Calu3 (cell line): ENCODE results near the gene KYAT1. TPM values are rescaled to one million over a fixed set of nuclear protein-coding genes. Genes with fewer than 3 reads are reported as not detected.

ENCODE experiments used
- BruUV-seq: library from RNA; stranded (reverse); fragments of 400-500 nt; replicated peaks from 2 replicates; lab custom pipeline; 2021; lab: Mats Ljungman, UMichigan
- CTCF ChIA-PET: fragments of 300-600 bp; sonication (Branson Sonifier 250); formaldehyde crosslinking; loops from one replicate; lab custom pipeline; 2022; ENCODE audit warnings: antibody characterized with exemption; lab: Charles Lee
- DNase-seq: peaks from one replicate; pipeline ENCODE4 v3.0.0; 2022
- H3K27ac Mint-ChIP-seq: one replicate; pipeline ENCODE4 v1.8.0; 2022; ENCODE audit warnings: mixed read lengths; ENCODE audit not compliant: unreplicated experiment
- H3K27me3 Mint-ChIP-seq: one replicate; pipeline ENCODE4 v1.8.0; 2022; ENCODE audit warnings: mixed read lengths; ENCODE audit not compliant: unreplicated experiment
- H3K36me3 Mint-ChIP-seq: one replicate; pipeline ENCODE4 v1.8.0; 2022; ENCODE audit warnings: mild to moderate bottlenecking, moderate library complexity, mixed read lengths; ENCODE audit not compliant: insufficient read depth, unreplicated experiment
- H3K4me1 Mint-ChIP-seq: one replicate; pipeline ENCODE4 v1.8.0; 2022; ENCODE audit warnings: mild to moderate bottlenecking, low read depth, mixed read lengths; ENCODE audit not compliant: unreplicated experiment
- H3K4me3 Mint-ChIP-seq: one replicate; pipeline ENCODE4 v1.8.0; 2022; ENCODE audit warnings: mild to moderate bottlenecking, low read depth, moderate library complexity, mixed read lengths; ENCODE audit not compliant: unreplicated experiment
- H3K9me3 Mint-ChIP-seq: one replicate; pipeline ENCODE4 v1.8.0; 2022; ENCODE audit warnings: low read depth, mixed read lengths; ENCODE audit not compliant: unreplicated experiment
- CTCF ChIP-seq: fragments of 200-600 bp; IDR thresholded peaks from one replicate; pipeline ENCODE4 v1.8.0; 2022; ENCODE audit warnings: antibody characterized with exemption; ENCODE audit not compliant: unreplicated experiment
- intact Hi-C: fragments of 100-400 bp; cut with micrococcal nuclease; formaldehyde crosslinking; loops from one replicate; pipeline ENCODE4 v1.10.0; 2022; ENCODE audit not compliant: unreplicated experiment
- total RNA-seq: library from RNA; stranded (reverse); gene quantifications from 2 replicates; pipeline ENCODE4 v1.2.3, GENCODE V29; 2022

The KYAT1 gene
- total RNA-seq, 1 experiment from 2014 or later = 4.1 TPM

GRCh38 chr9:128841694-128842492 is 39.9 kb downstream of the KYAT1 start:
- no peaks in the 10 kb centered on the region for H3K9me3 Mint-ChIP-seq
- no TSS peak for BruUV-seq
- TF ChIP-seq CTCF = no peak
- intact Hi-C loops = no loop called here
- CTCF ChIA-PET = interaction anchor here (0.7 kb wide), 1 partner anchor 74 kb away, joined by 6 read pairs; no protein-coding TSS in a partner anchor
- H3K27me3 Mint-ChIP-seq = no peaks in the 10 kb centered on the region
- H3K36me3 Mint-ChIP-seq = no peaks in the 10 kb centered on the region
- no peak overlapping the region for H3K27ac Mint-ChIP-seq
- H3K4me3 Mint-ChIP-seq = no peak overlapping the region
- H3K4me1 Mint-ChIP-seq = no peaks in the 10 kb centered on the region
- DNase-seq = no peak

- H3K4me1 Mint-ChIP-seq = no peaks in the 10 kb centered on the region
- no TSS peak for BruUV-seq
- no peak overlapping the region for H3K4me3 Mint-ChIP-seq
- H3K27ac Mint-ChIP-seq = no peak overlapping the region
- TF ChIP-seq CTCF = no peak
- intact Hi-C loops = no loop called here
- no peak for DNase-seq
- no peaks in the 10 kb centered on the region for H3K27me3 Mint-ChIP-seq
- no peaks in the 10 kb centered on the region for H3K9me3 Mint-ChIP-seq
- H3K36me3 Mint-ChIP-seq = no peaks in the 10 kb centered on the region
- CTCF ChIA-PET = no interaction called here
These were observed 41.2 kb downstream of the KYAT1 start for GRCh38 chr9:128840524-128840923.

- Mint-ChIP-seq H3K27me3 (no peaks in the 10 kb centered on the region), H3K36me3 (no peaks in the 10 kb centered on the region), H3K4me3 (no peak overlapping the region), H3K4me1 (no peaks in the 10 kb centered on the region), H3K9me3 (no peaks in the 10 kb centered on the region), H3K27ac (no peak overlapping the region)
- no peak for TF ChIP-seq CTCF
- CTCF ChIA-PET = no interaction called here
- intact Hi-C loops = no loop called here
- no TSS peak for BruUV-seq
- DNase-seq = no peak
These were observed 43.4 kb downstream of the KYAT1 start for GRCh38 chr9:128838338-128838737.

GRCh38 chr9:128836509-128837145 is 45.1 kb downstream of the KYAT1 start:
- no peaks in the 10 kb centered on the region for H3K27me3 Mint-ChIP-seq
- no peak overlapping the region for H3K4me3 Mint-ChIP-seq
- DNase-seq = no peak
- H3K36me3 Mint-ChIP-seq = no peaks in the 10 kb centered on the region
- H3K9me3 Mint-ChIP-seq = no peaks in the 10 kb centered on the region
- no peak overlapping the region for H3K27ac Mint-ChIP-seq
- TF ChIP-seq CTCF = no peak
- BruUV-seq = no TSS peak
- CTCF ChIA-PET = no interaction called here
- intact Hi-C loops = no loop called here
- no peaks in the 10 kb centered on the region for H3K4me1 Mint-ChIP-seq
